ENCODE data around the gene TTLL9. TPM values are rescaled to one million over a fixed set of nuclear protein-coding genes. Genes with fewer than 3 reads are reported as not detected.

TTLL9 gene
- total and polyA plus RNA-seq, 12 donors, result 0.13 to 0.88 (median 0.23) TPM; not detected in 5

- H3K4me1 ChIP-seq (replicated peaks in 1 of 2), result no peaks in the 10 kb centered on the region
- no peak for DNase-seq
- no peaks in the 10 kb centered on the region for H3K9me3 ChIP-seq (replicated peaks in 1 of 3)
- no peak overlapping the region for H3K27ac ChIP-seq
- no peaks in the 10 kb centered on the region for H3K36me3 ChIP-seq (replicated peaks in 1 of 2)
- no peak overlapping the region for H3K4me3 ChIP-seq
- 76 to 89% (median 85%) methylated on average over 2 of the region's 2 CpGs for WGBS, 4 donors
- no peaks in the 10 kb centered on the region for H3K27me3 ChIP-seq
- intact Hi-C loops (cut with DNase I), result no loop called here
- TF ChIP-seq CTCF (IDR thresholded peaks at IDR 0.05), result no peak
Observed at GRCh38 chr20:31974296-31974695, 103.9 kb downstream of the TTLL9 start.

DNA sequence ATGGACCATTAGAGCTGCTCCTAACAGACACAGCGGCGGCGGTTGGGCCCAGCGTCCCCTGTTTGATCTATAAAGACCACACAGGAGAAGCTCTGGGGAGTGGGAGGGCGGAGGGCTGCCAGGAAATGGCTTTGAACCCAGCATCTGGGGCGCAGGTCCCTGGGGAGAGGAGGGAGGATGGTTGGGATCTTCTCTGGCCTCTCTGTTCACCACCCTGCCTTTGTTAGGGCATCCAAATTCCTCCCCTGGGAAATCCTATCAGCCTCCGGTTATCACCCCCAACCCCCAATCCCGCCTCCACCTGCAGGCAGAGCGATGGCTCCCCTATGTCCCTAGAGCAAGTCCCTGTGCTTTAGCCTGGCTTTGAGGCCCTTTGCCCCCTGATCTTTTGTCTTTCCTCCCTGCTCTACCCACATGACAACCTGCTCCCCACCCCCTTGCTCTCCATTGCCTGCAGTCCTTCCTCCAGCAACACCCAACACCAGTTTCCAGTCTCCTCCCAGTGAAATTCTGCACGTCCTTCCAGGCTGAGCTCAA is 104.6 kb downstream of the TTLL9 start:
- intact Hi-C loops (cut with DNase I), result no loop called here
- Histone ChIP-seq H3K4me3 (no peak overlapping the region), H3K27ac (no peak overlapping the region), H3K9me3 (replicated peaks in 1 of 3) (no peaks in the 10 kb centered on the region), H3K4me1 (replicated peaks in 1 of 2) (no peaks in the 10 kb centered on the region), H3K27me3 (no peaks in the 10 kb centered on the region), H3K36me3 (replicated peaks in 1 of 2) (no peaks in the 10 kb centered on the region)
- no peak for DNase-seq
- no peak for TF ChIP-seq POLR2A (IDR thresholded peaks at IDR 0.05)
- no peak for TF ChIP-seq CTCF (IDR thresholded peaks at IDR 0.05)
- 47 to 57% (median 55%) methylated on average over 6 to 10 of the region's 10 CpGs for WGBS, 4 donors

GRCh38 chr20:31975874-31976273 is 105.4 kb downstream of the TTLL9 start:
- no peak overlapping the region for H3K27ac ChIP-seq
- H3K4me1 ChIP-seq (replicated peaks in 1 of 2), result no peaks in the 10 kb centered on the region
- WGBS, 4 donors, result 70 to 80% (median 77%) methylated on average over 2 of the region's 2 CpGs
- no peak for DNase-seq
- no peaks in the 10 kb centered on the region for H3K36me3 ChIP-seq (replicated peaks in 1 of 2)
- intact Hi-C loops (cut with DNase I), result no loop called here
- H3K9me3 ChIP-seq (replicated peaks in 1 of 3), result no peaks in the 10 kb centered on the region
- no peaks in the 10 kb centered on the region for H3K27me3 ChIP-seq
- H3K4me3 ChIP-seq, result no peak overlapping the region
- TF ChIP-seq CTCF (IDR thresholded peaks at IDR 0.05), result no peak
- no peak for TF ChIP-seq POLR2A (IDR thresholded peaks at IDR 0.05)

DNA sequence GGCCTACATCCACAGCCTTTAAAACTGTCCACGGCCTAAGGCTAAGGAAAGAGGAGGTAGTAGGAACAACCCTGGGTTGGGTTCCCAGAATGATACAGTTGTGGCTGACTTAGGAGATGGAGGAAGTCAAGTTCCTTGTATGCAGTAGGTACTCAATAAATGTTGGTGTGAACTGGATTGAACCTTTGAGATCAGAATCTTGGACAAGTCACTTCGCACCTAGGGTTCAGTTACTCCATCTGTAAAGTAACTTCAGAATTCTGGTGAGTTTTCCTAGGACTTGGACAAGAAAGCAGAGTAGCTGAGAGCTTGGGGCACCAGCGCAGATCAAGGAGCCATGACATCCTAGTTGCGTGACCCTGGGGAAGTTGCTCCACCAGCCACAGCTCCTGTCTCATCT is 106.6 kb downstream of the TTLL9 start:
- H3K36me3 ChIP-seq (replicated peaks in 1 of 2), result no peaks in the 10 kb centered on the region
- TF ChIP-seq POLR2A (IDR thresholded peaks at IDR 0.05), result no peak
- no peak for TF ChIP-seq CTCF (IDR thresholded peaks at IDR 0.05)
- no peak overlapping the region for H3K27ac ChIP-seq
- intact Hi-C loops (cut with DNase I), result no loop called here
- no peaks in the 10 kb centered on the region for H3K27me3 ChIP-seq
- no peak for DNase-seq
- WGBS, 4 donors, result 81 to 94% (median 89%) methylated on average over 4 of the region's 4 CpGs
- H3K4me3 ChIP-seq, result no peak overlapping the region
- no peaks in the 10 kb centered on the region for H3K9me3 ChIP-seq (replicated peaks in 1 of 3)
- H3K4me1 ChIP-seq (replicated peaks in 1 of 2), result no peaks in the 10 kb centered on the region

Measured in adrenal gland (tissue), 12 donors.